GM21825 (cell line): ENCODE results near the gene BAIAP2L1.
"Not testable (repeated sequence)": the region's sequence is repeated elsewhere in the genome, so short reads cannot be mapped to it uniquely, and the experiment has no call there.

Experiments
- ATAC-seq: cut with Tn5 transposase; IDR thresholded peaks from one replicate; pipeline ENCODE4 v1.9.1; 2021; ENCODE audit warnings: mild to moderate bottlenecking, moderate library complexity; ENCODE audit not compliant: unreplicated experiment

Gene BAIAP2L1, protein sequence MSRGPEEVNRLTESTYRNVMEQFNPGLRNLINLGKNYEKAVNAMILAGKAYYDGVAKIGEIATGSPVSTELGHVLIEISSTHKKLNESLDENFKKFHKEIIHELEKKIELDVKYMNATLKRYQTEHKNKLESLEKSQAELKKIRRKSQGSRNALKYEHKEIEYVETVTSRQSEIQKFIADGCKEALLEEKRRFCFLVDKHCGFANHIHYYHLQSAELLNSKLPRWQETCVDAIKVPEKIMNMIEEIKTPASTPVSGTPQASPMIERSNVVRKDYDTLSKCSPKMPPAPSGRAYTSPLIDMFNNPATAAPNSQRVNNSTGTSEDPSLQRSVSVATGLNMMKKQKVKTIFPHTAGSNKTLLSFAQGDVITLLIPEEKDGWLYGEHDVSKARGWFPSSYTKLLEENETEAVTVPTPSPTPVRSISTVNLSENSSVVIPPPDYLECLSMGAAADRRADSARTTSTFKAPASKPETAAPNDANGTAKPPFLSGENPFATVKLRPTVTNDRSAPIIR

DNA sequence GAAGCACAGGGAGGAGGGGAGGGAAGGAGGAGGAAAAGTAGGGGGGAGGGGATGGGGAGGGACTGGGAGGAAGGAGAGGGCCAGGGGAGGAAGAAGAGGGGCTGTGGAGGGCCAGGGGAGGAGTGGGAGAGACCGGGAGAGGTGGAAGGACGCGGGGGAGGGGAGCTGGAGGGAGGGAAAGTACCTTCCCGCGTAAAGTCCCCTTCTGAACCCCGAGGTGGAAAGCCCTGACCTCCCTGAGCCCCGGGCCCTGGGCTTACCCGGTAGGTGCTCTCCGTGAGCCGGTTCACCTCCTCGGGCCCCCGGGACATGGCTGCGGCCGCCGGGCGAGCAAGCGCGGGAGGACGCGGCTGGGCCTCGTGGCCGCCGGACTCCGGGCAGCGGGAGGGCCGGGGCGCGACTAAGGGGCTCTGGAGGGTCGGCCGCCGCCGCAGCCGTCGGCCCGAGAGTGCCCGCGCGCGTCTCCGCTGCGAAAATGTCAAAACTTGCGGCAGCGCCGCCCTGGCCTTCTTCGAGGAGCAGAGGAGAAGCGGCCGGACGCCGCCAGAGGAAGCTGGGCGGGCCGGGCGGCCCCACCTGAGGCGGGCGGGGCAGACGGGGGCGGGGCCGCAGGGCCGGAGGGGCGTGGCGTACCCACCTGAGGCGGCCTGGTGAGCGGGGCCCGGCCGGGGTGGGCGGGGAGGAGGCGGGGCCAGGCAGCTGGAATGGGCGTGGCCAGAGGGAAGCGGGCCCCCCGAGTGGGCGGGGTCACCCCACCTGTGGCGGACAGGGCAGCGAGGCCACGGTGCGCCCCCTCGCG is at the start of gene BAIAP2L1:
Gene BAIAP2L1, minus strand, starts transcription at position 549 of the 799 bp plus-strand sequence. Its CDS starts 238 bp downstream, at position 311.
- ATAC-seq: peak; percentile 87

GRCh38 chr7:98448766-98449165 is 47.9 kb upstream of the BAIAP2L1 start:
- ATAC-seq: no peak

GRCh38 chr7:98440992-98441391 is 40.1 kb upstream of the BAIAP2L1 start:
- ATAC-seq: not testable (repeated sequence)

- ATAC-seq: no peak
These were observed 38.6 kb upstream of the BAIAP2L1 start for GRCh38 chr7:98439484-98439883.

- no peak for ATAC-seq
These were observed 33.2 kb upstream of the BAIAP2L1 start for GRCh38 chr7:98434087-98434486.

GRCh38 chr7:98429799-98430198 is 28.9 kb upstream of the BAIAP2L1 start:
- no peak for ATAC-seq

DNA sequence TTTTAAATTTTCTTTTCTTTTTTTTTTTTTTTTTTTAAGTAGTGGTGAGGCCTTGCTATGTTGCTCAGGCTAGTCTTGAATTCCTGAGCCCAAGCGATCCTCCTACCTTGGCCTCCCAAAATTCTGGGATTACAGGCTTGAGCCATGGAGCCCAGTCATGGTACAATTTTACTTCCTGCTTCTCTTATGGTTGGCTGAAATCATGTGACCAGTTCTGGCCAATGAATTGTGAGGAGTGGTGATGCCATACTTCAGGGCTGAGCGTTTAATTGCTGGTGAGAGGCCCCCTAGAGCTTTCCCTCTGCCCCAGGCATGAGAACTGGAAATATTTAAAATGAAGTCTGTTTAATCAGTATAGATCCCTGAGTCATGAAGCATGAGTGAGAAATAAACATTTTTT is 22.2 kb upstream of the BAIAP2L1 start:
- ATAC-seq: no peak

DNA sequence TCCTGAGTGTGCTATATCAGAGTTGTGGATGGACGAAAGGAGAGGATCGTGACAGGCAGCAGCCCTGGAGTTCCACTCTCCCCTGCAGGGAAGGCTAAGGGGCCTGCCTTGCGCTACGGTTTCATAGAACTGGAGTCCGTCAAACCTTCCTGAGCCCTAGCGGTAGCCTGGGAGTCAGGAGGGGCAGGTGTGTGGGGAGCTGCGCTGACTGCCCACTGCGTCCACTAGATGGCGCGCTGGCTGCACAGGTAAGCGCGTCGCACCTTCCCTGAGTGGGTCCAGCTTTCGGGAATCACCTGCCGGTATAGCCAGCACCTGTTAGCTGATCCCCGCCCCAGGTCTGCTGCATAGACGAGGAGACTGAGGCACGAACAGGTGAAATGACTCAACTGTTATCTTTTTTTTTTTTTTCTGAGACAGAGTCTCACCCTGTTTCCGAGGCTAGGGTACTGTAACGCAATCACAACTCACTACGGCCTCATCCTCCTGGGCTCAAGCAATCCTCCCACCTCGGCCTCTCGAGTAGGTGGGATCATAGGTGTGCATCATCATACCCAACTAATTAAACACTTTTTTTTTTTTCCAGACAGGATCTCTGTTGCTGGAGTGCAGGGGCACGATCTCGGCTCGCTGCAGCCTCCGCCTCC is 20.2 kb upstream of the BAIAP2L1 start:
- ATAC-seq: no peak

DNA sequence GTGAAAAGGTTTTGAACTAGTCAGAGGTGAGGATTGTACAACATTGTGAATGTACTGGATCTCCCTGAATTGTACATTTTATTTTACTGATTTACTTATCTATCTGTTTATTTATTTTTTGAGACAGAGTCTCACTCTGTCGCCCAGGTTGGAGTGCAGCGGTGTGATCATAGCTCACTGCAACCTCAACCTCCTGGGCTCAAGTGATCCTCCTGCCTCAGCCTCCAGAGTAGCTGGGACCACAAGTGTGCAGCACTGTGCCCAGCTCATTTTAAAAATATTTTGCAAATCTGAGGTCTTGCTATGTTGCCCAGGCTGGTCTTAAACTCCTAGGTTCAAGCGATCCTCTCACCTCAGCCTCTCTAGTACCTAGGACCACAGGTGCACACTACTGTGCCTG is 19.1 kb upstream of the BAIAP2L1 start:
- ATAC-seq: not testable (repeated sequence)

DNA sequence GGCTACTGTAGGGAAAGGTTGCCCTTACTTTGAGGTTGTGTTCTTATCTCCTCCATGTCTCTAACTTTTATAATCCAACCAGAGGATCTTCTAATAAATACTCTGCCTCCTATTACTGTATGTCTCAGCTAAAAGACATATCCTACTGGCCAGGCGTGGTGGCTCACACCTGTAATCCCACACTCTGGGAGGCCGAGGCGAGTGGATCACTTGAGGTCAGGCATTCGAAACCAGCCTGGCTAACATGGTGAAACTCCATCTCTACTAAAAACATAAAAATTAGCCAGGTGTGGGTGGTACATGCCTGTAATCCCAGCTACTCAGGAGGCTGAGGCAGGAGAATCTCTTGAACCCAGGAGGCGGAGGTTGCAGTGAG is 18.4 kb upstream of the BAIAP2L1 start:
- ATAC-seq: not testable (repeated sequence)

DNA sequence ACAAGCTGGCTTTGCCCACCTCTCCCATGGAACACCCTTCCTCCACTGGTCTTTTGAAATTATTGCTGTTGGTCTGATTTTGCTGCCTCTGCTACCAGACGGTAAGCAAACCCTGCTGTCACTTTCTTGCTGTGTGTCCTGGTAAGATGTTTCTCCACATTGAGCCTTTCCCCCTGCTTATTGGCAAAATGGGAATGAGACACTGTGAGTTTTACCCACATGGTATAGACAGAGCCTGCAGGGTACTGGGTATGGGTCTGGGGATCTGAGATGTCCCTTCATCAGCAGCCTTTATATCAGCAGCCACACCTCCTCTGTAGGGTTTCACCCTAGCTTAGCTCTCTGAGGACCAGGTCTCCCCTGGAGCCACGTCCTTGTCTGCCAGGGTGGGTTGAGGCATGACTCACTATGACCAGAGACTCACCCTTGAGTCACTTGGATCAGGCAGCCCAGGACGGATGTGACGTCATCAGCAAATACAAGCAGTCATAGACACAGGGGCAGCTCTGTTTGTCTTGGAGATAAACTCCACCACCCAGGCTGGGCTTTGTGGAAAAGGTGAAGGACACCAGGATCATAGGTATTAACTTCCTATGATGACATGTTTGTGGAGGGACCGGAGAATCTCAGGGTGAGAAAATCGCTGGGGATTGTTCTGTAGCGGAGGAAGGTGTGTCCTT is 17.9 kb upstream of the BAIAP2L1 start:
- no peak for ATAC-seq

GRCh38 chr7:98418271-98418635 is 17.4 kb upstream of the BAIAP2L1 start:
- no peak for ATAC-seq

- not testable (repeated sequence) for ATAC-seq
These were observed 16.8 kb upstream of the BAIAP2L1 start for GRCh38 chr7:98417604-98418270.

- no peak for ATAC-seq
These were observed 13.5 kb upstream of the BAIAP2L1 start for GRCh38 chr7:98414205-98414900.

DNA sequence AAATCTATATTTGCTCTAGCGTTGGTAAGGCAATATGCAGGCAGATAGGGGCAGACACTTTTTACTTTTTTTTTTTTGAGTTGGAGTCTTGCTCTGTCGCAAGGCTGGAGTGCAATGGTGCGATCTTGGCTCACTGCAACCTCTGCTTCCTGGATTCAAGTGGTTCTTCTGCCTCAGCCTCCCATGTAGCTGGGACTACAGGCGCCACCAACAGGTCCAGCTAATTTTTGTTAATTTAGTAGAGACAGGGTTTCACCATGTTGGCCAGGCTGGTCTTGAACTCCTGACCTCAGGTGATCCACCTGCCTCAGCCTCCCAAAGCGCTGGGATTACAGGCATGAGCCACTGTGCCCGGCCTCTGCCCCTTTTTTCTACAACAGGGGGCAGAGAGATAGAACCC is 12.8 kb upstream of the BAIAP2L1 start:
- not testable (repeated sequence) for ATAC-seq

DNA sequence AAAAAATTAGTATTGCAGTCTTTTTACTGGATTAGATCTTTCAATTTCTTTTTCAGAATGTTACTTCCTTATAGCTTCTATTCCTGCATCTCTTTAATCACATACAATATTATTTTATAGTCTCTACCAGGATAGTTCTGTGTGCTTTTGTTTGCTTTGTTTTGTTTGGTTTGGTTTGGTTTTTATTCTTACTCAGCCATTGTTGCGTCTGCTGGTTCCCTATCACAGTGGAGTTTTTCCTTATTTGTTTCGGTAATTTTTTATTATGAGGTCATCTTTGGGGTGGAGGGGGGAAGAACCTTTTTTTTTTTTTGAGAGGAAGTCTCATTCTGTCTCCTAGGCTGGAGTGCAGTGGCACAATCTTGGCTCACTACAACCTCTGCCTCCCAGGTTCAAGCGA is 9.0 kb upstream of the BAIAP2L1 start:
- ATAC-seq: no peak

DNA sequence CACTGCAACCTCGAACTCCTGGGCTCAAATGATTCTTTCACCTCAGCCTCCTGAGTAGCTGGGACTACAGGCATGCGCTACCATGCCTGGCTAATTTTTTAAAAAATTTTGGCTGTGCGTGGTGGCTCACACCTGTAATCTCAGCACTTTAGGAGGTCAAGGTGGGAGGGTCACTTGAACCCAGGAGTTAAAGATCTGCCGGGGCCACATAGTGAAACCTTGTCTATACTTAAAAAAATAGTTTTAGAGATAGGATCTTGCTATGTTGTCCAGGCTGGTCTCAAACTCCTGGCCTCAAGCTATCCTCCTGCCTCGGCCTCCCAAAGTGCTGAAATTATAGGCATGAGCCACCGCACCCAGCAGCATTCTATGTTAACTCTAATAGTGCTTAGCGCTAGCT is 7.3 kb upstream of the BAIAP2L1 start:
- ATAC-seq: not testable (repeated sequence)

GRCh38 chr7:98406827-98407226 is 5.9 kb upstream of the BAIAP2L1 start:
- no peak for ATAC-seq

DNA sequence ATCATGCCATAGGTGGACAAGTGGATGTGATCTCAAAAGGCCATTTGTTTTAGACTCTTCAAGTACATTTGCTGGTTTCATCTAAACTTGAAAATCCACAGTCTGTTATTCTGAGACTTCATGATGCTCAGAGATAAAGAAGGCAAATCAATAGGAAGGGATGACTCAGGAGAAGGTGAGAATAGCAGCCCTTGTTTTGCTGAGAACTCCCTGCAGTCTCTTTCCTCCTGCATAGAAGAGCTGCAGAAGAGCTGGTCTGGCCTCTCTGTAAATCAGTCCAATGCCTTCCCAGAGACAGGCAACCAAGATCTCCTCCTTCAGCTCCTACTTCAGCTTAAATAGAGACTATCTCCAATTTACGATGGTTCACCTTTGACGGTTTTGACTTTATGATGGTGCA is 4.0 kb upstream of the BAIAP2L1 start:
- no peak for ATAC-seq
